K562 (cell line): ENCODE results near the gene HAUS7.

Experiments
- CBX8 ChIP-seq: fragments of 200-600 bp; sonication (generic); IDR thresholded peaks from 2 replicates; pipeline ENCODE4 v1.6.1; 2012; ENCODE audit warnings: borderline replicate concordance, mixed run types, low read depth, mild to moderate bottlenecking, moderate library complexity, mixed read lengths, low read length, control low read depth, inconsistent platforms; ENCODE audit not compliant: poor library complexity, severe bottlenecking; ENCODE audit errors: extremely low read depth
- CEBPB ChIP-seq: fragments of 450-650 bp; IDR thresholded peaks from 2 replicates; pipeline ENCODE4 v1.6.1; 2016; ENCODE audit warnings: missing genetic modification characterization, missing compliant biosample characterization
- MXI1 ChIP-seq: IDR thresholded peaks from 2 replicates; pipeline ENCODE4 v1.6.1; 2011; ENCODE audit warnings: low read depth, mild to moderate bottlenecking, improper control_type of control experiment, low read length
- NR2C2 ChIP-seq, 2 experiments: fragments of 200-800 bp in 1 of 2; sonication (Bioruptor generic) in 1 of 2; sonication (generic) in 1 of 2; formaldehyde crosslinking in 1 of 2; IDR thresholded peaks; 2 replicates each; pipeline versions ENCODE4 v1.6.1 to v1.8.0; 2016 to 2022; ENCODE audit warnings: mild to moderate bottlenecking in 1 of 2, missing compliant biosample characterization in 1 of 2, missing genetic modification characterization in 1 of 2, missing genetic modification reagents in 1 of 2
- PCBP1 ChIP-seq: fragments of 200-400 bp; formaldehyde crosslinking; IDR thresholded peaks from 2 replicates; pipeline ENCODE4 v1.6.1; 2018; ENCODE audit warnings: mild to moderate bottlenecking, low read depth, low read length; ENCODE audit not compliant: poor library complexity, severe bottlenecking
- POLR2A ChIP-seq: fragments of 450-650 bp; conservative IDR thresholded peaks from 2 replicates; pipeline ENCODE4 v1.6.1; 2016
- RCOR1 ChIP-seq, 2 experiments: IDR thresholded peaks; 2 replicates each; pipeline ENCODE4 v1.6.1; 2012; ENCODE audit warnings: low read depth in 2 of 2, low read length in 2 of 2, borderline replicate concordance in 1 of 2, improper control_type of control experiment in 1 of 2
- ZNF121 ChIP-seq: sonication (generic); formaldehyde crosslinking; conservative IDR thresholded peaks from 2 replicates; pipeline ENCODE4 v1.8.0; 2022; ENCODE audit warnings: missing genetic modification reagents
- ZNF224 ChIP-seq: sonication (generic); formaldehyde crosslinking; IDR thresholded peaks from 2 replicates; pipeline ENCODE4 v1.8.0; 2022; ENCODE audit warnings: mild to moderate bottlenecking, missing genetic modification reagents
- TF ChIP-seq, protein P1 (sequence below), 3 experiments: IDR thresholded peaks in 2 of 3; conservative IDR thresholded peaks in 1 of 3; 2 replicates each; pipeline ENCODE4 v1.5.1; 2011 to 2012; ENCODE audit warnings: low read length in 3 of 3, mild to moderate bottlenecking in 3 of 3, control low read depth in 2 of 3, improper control_type of control experiment in 1 of 3, inconsistent platforms in 1 of 3, low read depth in 1 of 3, mixed read lengths in 1 of 3, moderate library complexity in 1 of 3; ENCODE audit not compliant: insufficient read depth in 2 of 3
- TF ChIP-seq, protein P2 (sequence below): IDR thresholded peaks from 2 replicates; pipeline ENCODE4 v1.6.1; 2011; ENCODE audit not compliant: insufficient read length; ENCODE audit errors: extremely low read depth

DNA sequence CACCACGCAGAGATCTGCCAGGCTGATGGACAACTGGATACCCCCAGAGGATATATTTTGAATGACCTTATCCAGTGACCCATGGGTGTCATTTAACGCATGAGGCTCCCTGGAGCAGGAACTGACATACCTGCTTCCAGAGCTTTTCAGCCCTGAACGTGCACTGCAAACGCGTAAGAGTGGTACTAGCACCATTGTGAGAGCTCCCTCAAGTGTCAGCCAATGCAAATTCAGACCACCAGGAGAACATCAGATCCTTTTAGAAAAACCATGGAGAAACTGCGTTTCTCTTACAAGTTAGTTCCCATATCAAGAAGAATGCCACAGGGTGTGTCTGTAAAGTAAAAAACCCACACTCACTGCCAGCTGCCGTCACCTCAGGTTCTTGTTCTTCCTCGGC lies 31.8 kb downstream of the HAUS7 start:
- TF ChIP-seq CBX8 (no peak), NR2C2 (CRISPR knock-in tag; IDR thresholded peaks at IDR 0.05) (no peak), NR2C2 (tag; IDR thresholded peaks at IDR 0.05) (no peak), ZNF121 (no peak), ZNF224 (no peak), POLR2A (no peak), PCBP1 (no peak), RCOR1 (IDR thresholded peaks at IDR 0.05; ENCODE audit: borderline replicate concordance in 1 of 2, low read depth in 2 of 2, low read length in 2 of 2) (no peak), MXI1 (no peak), CEBPB (tag) (no peak)
- TF ChIP-seq, protein P1, sequence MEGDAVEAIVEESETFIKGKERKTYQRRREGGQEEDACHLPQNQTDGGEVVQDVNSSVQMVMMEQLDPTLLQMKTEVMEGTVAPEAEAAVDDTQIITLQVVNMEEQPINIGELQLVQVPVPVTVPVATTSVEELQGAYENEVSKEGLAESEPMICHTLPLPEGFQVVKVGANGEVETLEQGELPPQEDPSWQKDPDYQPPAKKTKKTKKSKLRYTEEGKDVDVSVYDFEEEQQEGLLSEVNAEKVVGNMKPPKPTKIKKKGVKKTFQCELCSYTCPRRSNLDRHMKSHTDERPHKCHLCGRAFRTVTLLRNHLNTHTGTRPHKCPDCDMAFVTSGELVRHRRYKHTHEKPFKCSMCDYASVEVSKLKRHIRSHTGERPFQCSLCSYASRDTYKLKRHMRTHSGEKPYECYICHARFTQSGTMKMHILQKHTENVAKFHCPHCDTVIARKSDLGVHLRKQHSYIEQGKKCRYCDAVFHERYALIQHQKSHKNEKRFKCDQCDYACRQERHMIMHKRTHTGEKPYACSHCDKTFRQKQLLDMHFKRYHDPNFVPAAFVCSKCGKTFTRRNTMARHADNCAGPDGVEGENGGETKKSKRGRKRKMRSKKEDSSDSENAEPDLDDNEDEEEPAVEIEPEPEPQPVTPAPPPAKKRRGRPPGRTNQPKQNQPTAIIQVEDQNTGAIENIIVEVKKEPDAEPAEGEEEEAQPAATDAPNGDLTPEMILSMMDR (IDR thresholded peaks at IDR 0.05 in 2 of 3, conservative IDR thresholded peaks at IDR 0.05 in 1 of 3; ENCODE audit: insufficient read depth in 2 of 3, low read depth in 1 of 3, low read length in 3 of 3): peak; percentile 49 to 58 (median 49)
- TF ChIP-seq, protein P2, sequence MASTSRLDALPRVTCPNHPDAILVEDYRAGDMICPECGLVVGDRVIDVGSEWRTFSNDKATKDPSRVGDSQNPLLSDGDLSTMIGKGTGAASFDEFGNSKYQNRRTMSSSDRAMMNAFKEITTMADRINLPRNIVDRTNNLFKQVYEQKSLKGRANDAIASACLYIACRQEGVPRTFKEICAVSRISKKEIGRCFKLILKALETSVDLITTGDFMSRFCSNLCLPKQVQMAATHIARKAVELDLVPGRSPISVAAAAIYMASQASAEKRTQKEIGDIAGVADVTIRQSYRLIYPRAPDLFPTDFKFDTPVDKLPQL: no peak
